HAP-1 (cell line): Measurements from ENCODE around the gene KLB.
"Not testable (repeated sequence)": the region's sequence is repeated elsewhere in the genome, so short reads cannot be mapped to it uniquely, and the experiment has no call there.

Experiments
- DNase-seq, 2 experiments: peaks; one replicate each; pipeline ENCODE4 v3.0.0-alpha.2; 2016 to 2020; ENCODE audit warnings: low spot score in 2 of 2
- H3K27me3 ChIP-seq: fragments of 250-450 bp; sonication (Bioruptor Pico); 2 replicates; pipeline ENCODE4 v1.5.1; 2020; ENCODE audit warnings: low read depth, mild to moderate bottlenecking, moderate library complexity
- H3K36me3 ChIP-seq: fragments of 250-450 bp; sonication (Bioruptor Pico); replicated peaks from 2 replicates; pipeline ENCODE4 v1.5.1; 2020; ENCODE audit warnings: mild to moderate bottlenecking
- H3K4me1 ChIP-seq: fragments of 250-450 bp; sonication (Bioruptor Pico); 2 replicates; pipeline ENCODE4 v1.5.1; 2020; ENCODE audit warnings: mild to moderate bottlenecking
- H3K4me3 ChIP-seq: fragments of 250-450 bp; sonication (Bioruptor Pico); 2 replicates; pipeline ENCODE4 v1.5.1; 2020; ENCODE audit warnings: mild to moderate bottlenecking, moderate library complexity
- H3K9me3 ChIP-seq: fragments of 250-450 bp; sonication (Bioruptor Pico); 2 replicates; pipeline ENCODE4 v1.5.1; 2020; ENCODE audit warnings: mild to moderate bottlenecking, moderate library complexity
- in situ Hi-C: fragments of 300-500 bp; cut with MboI; formaldehyde crosslinking; loops from 3 replicates; pipeline ENCODE4 v1.14.3; 2020; ENCODE audit warnings: low sequenced_read_pairs, inconsistent platforms, mixed read lengths

Gene KLB

GRCh38 chr4:39390603-39391002 lies 16.1 kb upstream of the KLB start:
- no peaks in the 10 kb centered on the region for H3K27me3 ChIP-seq
- peaks cover 4% of the 10 kb centered on the region; the same call in 1 of the 2 replicates for H3K4me1 ChIP-seq
- in situ Hi-C loops = no loop called here
- H3K4me3 ChIP-seq = no peak overlapping the region
- no peak for DNase-seq
- H3K36me3 ChIP-seq = no peaks in the 10 kb centered on the region
- no peaks in the 10 kb centered on the region for H3K9me3 ChIP-seq

DNA sequence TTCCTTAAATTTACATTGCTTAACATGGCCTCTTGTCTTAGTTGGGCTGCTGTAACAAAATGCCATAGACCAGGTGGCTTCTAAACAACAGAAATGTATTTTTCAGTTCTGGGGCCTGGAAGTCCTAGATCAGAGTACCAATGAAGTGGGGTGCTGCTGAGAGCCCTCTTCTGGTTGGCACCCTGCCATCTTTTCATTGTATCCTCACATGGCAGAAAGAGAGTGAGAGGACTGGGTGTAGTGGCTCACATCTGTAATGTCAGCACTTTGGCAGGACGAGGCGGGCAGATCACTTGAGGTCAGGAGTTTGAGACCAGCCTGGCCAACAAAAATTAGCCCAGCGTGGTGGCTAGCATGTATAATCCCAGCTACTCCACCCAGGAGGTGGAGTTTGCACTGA lies 12.0 kb upstream of the KLB start:
- no peaks in the 10 kb centered on the region for H3K9me3 ChIP-seq
- no peak overlapping the region for H3K4me3 ChIP-seq
- peaks cover 4% of the 10 kb centered on the region; the same call in 1 of the 2 replicates for H3K4me1 ChIP-seq
- H3K27me3 ChIP-seq = no peaks in the 10 kb centered on the region
- DNase-seq = no peak
- no peaks in the 10 kb centered on the region for H3K36me3 ChIP-seq
- in situ Hi-C loops = no loop called here

GRCh38 chr4:39401640-39402039 lies 5.1 kb upstream of the KLB start:
- in situ Hi-C loops, H3K9me3 ChIP-seq, DNase-seq, H3K4me1 ChIP-seq, H3K27me3 ChIP-seq, H3K36me3 ChIP-seq, H3K4me3 ChIP-seq: not testable (repeated sequence)

- H3K27me3 ChIP-seq = no peaks in the 10 kb centered on the region
- in situ Hi-C loops = no loop called here
- no peak for DNase-seq
- peaks cover 3% of the 10 kb centered on the region for H3K4me1 ChIP-seq
- H3K4me3 ChIP-seq = no peak overlapping the region
- H3K36me3 ChIP-seq = no peaks in the 10 kb centered on the region
- H3K9me3 ChIP-seq = no peaks in the 10 kb centered on the region
These were observed 805 bp downstream of the KLB start for GRCh38 chr4:39407584-39407885.

GRCh38 chr4:39410415-39410814 lies 3.7 kb downstream of the KLB start:
- Histone ChIP-seq H3K4me3 (no peak overlapping the region), H3K4me1 (peaks cover 3% of the 10 kb centered on the region), H3K27me3 (no peaks in the 10 kb centered on the region), H3K9me3 (no peaks in the 10 kb centered on the region), H3K36me3 (no peaks in the 10 kb centered on the region)
- DNase-seq = no peak
- in situ Hi-C loops = no loop called here

DNA sequence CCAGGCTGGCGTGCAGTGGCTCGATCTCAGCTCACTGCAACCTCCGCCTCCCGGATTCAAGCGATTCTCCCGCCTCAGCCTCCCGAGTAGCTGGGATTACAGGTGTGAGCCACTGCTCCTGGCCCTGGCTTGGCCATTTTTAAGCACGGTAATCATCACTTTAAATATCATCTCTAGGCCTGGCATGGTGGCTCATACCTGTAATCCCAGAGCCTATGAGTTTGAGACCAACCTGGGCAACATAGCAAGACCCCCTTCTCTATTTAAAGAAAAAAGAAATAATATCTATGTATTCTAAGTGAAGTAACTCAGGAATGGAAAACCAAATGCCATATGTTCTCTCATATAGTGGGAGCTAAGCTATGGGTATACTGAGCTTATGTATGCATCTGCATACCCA lies 4.8 kb downstream of the KLB start:
- H3K36me3 ChIP-seq, in situ Hi-C loops, DNase-seq, H3K4me3 ChIP-seq, H3K4me1 ChIP-seq, H3K27me3 ChIP-seq, H3K9me3 ChIP-seq: not testable (repeated sequence)

DNA sequence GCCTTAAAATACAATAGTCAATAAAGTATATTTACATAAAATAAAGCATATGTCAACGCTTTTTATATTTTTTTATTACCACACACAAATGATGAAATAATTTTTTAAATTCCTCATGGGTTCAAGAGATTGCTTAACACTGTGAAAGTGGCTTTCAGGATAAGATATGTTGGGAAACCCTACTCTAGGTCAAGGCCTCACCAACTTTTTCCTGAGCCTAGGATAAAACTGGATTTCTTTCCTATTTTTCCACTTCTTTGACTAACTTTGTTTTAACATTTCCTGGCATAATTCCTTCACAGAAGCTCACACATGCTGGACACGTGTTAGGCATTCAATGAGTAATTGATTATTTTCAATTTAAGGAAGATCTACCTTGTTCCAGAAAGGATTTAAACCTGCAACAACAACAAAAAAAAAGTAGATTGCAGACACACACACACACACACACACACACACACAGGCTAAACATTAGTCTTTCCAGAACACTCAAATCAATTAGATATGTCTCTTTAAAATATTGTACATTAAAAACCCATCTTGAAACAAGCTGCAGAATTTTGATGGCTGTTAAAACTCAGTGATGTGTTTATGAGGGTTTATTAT lies 9.1 kb downstream of the KLB start:
- in situ Hi-C loops = no loop called here
- no peak for DNase-seq

DNA sequence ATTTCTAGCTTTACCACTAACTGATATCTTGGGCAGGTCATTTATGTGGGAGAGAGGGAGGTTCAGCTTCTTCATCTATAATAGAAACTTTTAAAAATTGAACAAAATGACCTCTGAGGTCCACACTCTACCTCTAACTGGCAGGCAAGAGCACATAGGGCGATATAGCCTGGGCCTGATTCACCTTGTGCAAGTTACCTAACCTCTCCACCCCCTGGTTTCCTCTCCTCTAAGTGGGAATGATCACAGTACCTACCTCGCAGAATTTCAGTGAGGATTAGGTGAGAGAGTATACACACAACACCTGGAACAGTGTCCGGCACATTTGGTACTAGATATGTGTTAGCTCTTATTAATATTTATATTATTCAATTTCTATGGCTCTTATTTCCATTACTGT lies 15.5 kb downstream of the KLB start:
- Histone ChIP-seq H3K9me3 (no peaks in the 10 kb centered on the region), H3K4me1 (no peaks in the 10 kb centered on the region), H3K27me3 (no peaks in the 10 kb centered on the region), H3K4me3 (no peak overlapping the region), H3K36me3 (no peaks in the 10 kb centered on the region)
- in situ Hi-C loops = no loop called here
- no peak for DNase-seq

More for the DNA sequence above, 9.1 kb downstream of the KLB start:
- no peaks in the 10 kb centered on the region for H3K27me3 ChIP-seq
- no peak overlapping the region for H3K4me3 ChIP-seq
- H3K4me1 ChIP-seq = no peaks in the 10 kb centered on the region
- no peaks in the 10 kb centered on the region for H3K36me3 ChIP-seq
- no peaks in the 10 kb centered on the region for H3K9me3 ChIP-seq

GRCh38 chr4:39425297-39425696 lies 18.6 kb downstream of the KLB start:
- H3K4me3 ChIP-seq, H3K4me1 ChIP-seq, DNase-seq, H3K36me3 ChIP-seq, H3K27me3 ChIP-seq, H3K9me3 ChIP-seq: not testable (repeated sequence)
- in situ Hi-C loops = loop anchor here (25.0 kb wide), 1 partner anchor 538 kb away; no protein-coding TSS in a partner anchor

DNA sequence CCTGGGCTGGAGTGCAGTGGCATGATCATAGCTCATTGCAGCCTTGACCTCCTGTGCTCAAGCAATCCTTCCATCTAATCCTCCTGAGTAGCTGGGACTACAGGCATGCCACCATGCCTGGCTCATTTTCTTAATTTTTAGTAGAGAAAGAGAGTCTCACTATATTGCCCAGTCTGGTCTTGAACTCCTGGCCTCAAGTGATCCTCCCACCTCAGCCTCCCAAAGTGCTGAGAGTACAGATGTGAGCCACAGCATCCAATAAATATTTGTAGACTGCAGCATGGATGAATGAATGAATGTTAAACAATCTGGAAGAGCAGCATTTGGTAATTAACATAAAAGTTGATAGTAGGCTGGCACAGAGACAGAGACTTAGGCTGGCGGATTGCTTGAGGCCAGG lies 20.0 kb downstream of the KLB start:
- in situ Hi-C loops = loop anchor here (25.0 kb wide), 1 partner anchor 539 kb away; no protein-coding TSS in a partner anchor
- Histone ChIP-seq H3K36me3 (no peaks in the 10 kb centered on the region), H3K4me3 (no peak overlapping the region), H3K27me3 (no peaks in the 10 kb centered on the region), H3K9me3 (no peaks in the 10 kb centered on the region), H3K4me1 (peaks cover 11% of the 10 kb centered on the region)
- no peak for DNase-seq

DNA sequence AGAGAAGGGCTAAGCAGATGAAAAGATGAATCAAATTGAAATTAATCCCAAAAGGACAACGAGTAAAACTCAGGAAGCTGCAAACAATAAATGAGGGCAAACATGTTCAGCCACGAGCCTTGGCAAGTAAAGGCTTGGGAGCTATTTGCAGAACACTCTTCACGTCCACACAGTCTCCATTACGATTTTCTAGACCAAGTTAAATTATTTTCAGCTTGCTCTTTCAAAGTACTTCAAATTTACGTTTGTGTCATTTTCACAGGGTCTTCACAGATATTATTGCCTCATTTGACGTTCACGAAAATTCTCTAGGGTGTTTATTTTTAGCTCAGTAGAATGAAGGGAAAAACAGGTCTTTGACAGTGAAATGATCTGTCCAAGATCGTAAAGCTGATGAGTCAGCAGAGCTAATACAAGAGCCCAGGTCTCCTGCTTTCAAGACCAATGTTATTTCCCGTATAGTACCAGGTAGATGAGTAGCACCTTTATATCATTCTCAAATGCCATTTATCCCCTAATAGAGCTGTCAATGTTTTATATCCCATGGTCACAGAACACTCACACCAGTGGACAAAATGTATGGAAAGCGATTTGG lies 20.9 kb downstream of the KLB start:
- H3K36me3 ChIP-seq = no peaks in the 10 kb centered on the region
- no peaks in the 10 kb centered on the region for H3K9me3 ChIP-seq
- no peaks in the 10 kb centered on the region for H3K27me3 ChIP-seq
- H3K4me3 ChIP-seq = no peak overlapping the region
- peaks cover 11% of the 10 kb centered on the region for H3K4me1 ChIP-seq
- in situ Hi-C loops = loop anchor here (25.0 kb wide), 1 partner anchor 540 kb away; no protein-coding TSS in a partner anchor
- DNase-seq = no peak

DNA sequence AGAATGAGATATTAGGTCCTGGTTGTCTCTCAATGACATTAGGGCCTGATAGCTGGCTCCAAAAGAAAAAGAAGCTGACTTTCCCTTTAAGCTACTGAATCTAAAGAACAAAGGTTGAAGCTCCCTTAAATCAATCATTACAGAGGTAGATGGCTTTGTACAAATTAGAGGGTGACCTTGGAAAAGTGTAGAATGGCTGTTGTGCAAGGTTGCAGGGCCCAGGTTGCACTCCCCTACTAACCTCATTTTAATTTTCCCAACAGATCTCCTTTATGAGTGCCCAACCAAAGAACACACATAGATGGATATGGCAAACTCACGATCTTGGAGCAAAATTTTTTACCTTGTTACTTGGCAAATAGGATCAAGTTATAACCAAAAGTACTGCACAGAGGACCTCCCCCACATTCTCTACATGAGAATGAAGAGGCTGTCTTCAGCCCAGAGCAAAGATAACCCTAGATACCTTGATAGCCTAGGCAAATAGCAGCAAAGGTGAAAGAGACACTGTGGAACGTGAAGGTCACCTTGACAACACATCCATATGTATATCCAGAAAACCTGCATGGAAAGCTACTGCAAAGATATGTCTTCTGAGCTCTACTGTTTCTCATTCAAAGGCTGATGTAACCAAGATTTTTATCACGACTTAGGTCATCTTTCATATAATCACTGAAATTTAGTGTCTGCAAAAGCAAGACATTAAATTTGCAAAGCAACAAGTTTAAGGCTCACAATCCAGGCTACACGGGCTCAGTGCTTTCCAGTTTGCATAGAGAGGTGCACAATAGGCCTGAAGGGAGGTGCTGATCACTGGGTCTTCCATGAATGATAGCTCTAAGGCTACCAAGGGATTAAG lies 23.0 kb downstream of the KLB start:
- DNase-seq = peak in 1 of 2 experiments; percentile 24
- Histone ChIP-seq H3K27me3 (no peaks in the 10 kb centered on the region), H3K9me3 (no peaks in the 10 kb centered on the region), H3K4me3 (no peak overlapping the region), H3K36me3 (no peaks in the 10 kb centered on the region), H3K4me1 (peaks cover 11% of the 10 kb centered on the region)
- in situ Hi-C loops = loop anchor here (25.0 kb wide), 1 partner anchor 542 kb away; no protein-coding TSS in a partner anchor

DNA sequence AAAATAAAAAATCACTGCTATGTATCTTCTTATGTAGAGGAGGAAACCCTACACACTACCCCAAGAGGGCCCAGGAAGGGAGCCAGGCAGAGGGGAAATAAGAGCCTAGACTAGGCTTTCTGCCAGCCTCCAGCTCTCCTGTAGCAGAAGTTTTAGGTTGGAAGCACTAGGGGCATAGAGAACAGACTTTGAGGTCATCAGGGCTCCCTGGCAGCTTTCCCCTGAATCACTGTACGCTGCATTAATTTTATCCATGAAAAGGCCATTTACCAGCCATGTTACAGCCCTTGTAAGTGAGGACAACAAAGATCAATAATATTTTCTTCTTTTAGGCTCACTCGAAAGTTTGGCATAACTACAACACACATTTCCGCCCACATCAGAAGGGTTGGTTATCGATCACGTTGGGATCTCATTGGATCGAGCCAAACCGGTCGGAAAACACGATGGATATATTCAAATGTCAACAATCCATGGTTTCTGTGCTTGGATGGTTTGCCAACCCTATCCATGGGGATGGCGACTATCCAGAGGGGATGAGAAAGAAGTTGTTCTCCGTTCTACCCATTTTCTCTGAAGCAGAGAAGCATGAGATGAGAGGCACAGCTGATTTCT lies 27.3 kb downstream of the KLB start:
- H3K4me3 ChIP-seq = no peak overlapping the region
- H3K36me3 ChIP-seq = no peaks in the 10 kb centered on the region
- H3K9me3 ChIP-seq = no peaks in the 10 kb centered on the region
- DNase-seq = no peak
- peaks cover 11% of the 10 kb centered on the region for H3K4me1 ChIP-seq
- H3K27me3 ChIP-seq = no peaks in the 10 kb centered on the region
- in situ Hi-C loops = loop anchor here (25.0 kb wide), 1 partner anchor 547 kb away; no protein-coding TSS in a partner anchor
